ENCODE results near the gene SOS1.

GRCh38 chr2:38951766-38952165 is 169.1 kb downstream of the SOS1 start:
- TF ChIP-seq CTCF (IDR thresholded peaks at IDR 0.05; ENCODE audit: low read depth, low read length, poor library complexity, severe bottlenecking), result no peak
- TF ChIP-seq EZH2phosphoT487 (IDR thresholded peaks at IDR 0.05; ENCODE audit: borderline replicate concordance, low read length), result no peak
